Peyer's patch (tissue), 4 donors: ENCODE results near the gene SLC4A2. TPM values are rescaled to one million over a fixed set of nuclear protein-coding genes. Genes with fewer than 3 reads are reported as not detected.

ENCODE experiments used
- DNase-seq, 3 donors: peaks; one replicate each; pipeline ENCODE4 v3.0.0-alpha.2; 2017 to 2019
- H3K27ac ChIP-seq, 4 donors: fragments of 200-600 bp; sonication (generic); one replicate each; pipeline ENCODE4 v1.5.1; 2016 to 2019
- H3K27me3 ChIP-seq, 2 donors: fragments of 200-600 bp; sonication (generic); one replicate each; pipeline ENCODE4 v1.5.1; 2019
- H3K36me3 ChIP-seq, 3 donors: fragments of 200-600 bp; sonication (generic); one replicate each; pipeline ENCODE4 v1.5.1; 2016 to 2019
- H3K4me1 ChIP-seq, 4 donors: fragments of 200-600 bp; sonication (generic); one replicate each; pipeline ENCODE4 v1.5.1; 2016 to 2019
- H3K4me3 ChIP-seq, 4 donors: fragments of 200-600 bp; sonication (generic); 1 replicate in 3 of 4; 2 replicates in 1 of 4; pipeline ENCODE4 v1.5.1; 2016 to 2019; ENCODE audit warnings: mild to moderate bottlenecking in 1 of 4
- H3K9me3 ChIP-seq, 4 donors: fragments of 200-600 bp; sonication (generic); one replicate each; pipeline ENCODE4 v1.5.1; 2016 to 2019; ENCODE audit warnings: mild to moderate bottlenecking in 1 of 4
- POLR2A ChIP-seq, 2 donors: fragments of 450-650 bp; IDR thresholded peaks; one replicate each; pipeline ENCODE4 v1.5.1; 2017; ENCODE audit warnings: antibody characterized with exemption in 2 of 2, mild to moderate bottlenecking in 2 of 2, moderate library complexity in 2 of 2
- total RNA-seq, 4 donors: library from RNA; depleted of rRNA; stranded (reverse); fragments of >200 nt; gene quantifications; one replicate each; pipeline ENCODE4 v1.1.0, GENCODE V29; 2016
- TF ChIP-seq, protein P1 (sequence below), 6 experiments: fragments of 450-650 bp in 4 of 6; fragments of 200-600 bp in 2 of 6; sonication (generic) in 1 of 6; IDR thresholded peaks; one replicate each; pipeline ENCODE4 v1.5.1; 2017 to 2019; ENCODE audit warnings: antibody characterized with exemption in 6 of 6, mild to moderate bottlenecking in 3 of 6, moderate library complexity in 1 of 6

SLC4A2 gene
- total RNA-seq, 4 donors from 2014 or later = 101 to 143 (median 121) TPM

DNA sequence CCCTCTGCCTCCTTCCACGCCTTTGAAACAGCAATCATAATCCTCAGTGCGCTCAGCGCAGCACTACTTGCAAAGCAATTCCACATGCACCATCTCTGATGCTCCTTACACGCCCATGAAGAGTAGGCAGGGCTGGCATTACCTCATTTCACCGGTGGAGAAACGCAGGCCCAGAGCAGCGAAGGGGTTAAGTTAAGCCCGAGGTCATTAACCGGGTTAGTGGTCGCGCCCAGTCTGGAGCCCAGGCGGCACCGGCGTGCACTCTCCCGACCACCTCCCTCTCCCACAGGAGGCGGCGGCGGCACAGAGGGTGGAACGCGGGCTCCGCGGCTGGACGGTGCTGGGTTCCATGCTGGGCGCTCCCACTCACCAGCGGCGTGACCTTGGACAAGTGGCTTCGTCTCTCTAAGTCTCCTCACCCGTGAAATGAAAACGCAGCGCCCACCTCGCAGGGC lies 20.7 kb downstream of the SLC4A2 start:
- peaks cover 3 to 45% (median 34%) of the 10 kb centered on the region in 4 donors for H3K4me1 ChIP-seq
- no peaks in the 10 kb centered on the region for H3K27me3 ChIP-seq
- peak overlapping the region; percentile 95 to 97 (median 96) for H3K27ac ChIP-seq
- peak in 1 of 3 donors; percentile 56 for DNase-seq
- no peak for TF ChIP-seq POLR2A (IDR thresholded peaks at IDR 0.05)
- TF ChIP-seq, protein P1, sequence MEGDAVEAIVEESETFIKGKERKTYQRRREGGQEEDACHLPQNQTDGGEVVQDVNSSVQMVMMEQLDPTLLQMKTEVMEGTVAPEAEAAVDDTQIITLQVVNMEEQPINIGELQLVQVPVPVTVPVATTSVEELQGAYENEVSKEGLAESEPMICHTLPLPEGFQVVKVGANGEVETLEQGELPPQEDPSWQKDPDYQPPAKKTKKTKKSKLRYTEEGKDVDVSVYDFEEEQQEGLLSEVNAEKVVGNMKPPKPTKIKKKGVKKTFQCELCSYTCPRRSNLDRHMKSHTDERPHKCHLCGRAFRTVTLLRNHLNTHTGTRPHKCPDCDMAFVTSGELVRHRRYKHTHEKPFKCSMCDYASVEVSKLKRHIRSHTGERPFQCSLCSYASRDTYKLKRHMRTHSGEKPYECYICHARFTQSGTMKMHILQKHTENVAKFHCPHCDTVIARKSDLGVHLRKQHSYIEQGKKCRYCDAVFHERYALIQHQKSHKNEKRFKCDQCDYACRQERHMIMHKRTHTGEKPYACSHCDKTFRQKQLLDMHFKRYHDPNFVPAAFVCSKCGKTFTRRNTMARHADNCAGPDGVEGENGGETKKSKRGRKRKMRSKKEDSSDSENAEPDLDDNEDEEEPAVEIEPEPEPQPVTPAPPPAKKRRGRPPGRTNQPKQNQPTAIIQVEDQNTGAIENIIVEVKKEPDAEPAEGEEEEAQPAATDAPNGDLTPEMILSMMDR (IDR thresholded peaks at IDR 0.05) = peak in 1 of 6 experiments; percentile 12
- H3K36me3 ChIP-seq = peaks cover 0 to 19% (median 0%) of the 10 kb centered on the region in 3 donors
- peak overlapping the region; percentile 93 to 96 (median 95) for H3K4me3 ChIP-seq
- H3K9me3 ChIP-seq = no peaks in the 10 kb centered on the region

DNA sequence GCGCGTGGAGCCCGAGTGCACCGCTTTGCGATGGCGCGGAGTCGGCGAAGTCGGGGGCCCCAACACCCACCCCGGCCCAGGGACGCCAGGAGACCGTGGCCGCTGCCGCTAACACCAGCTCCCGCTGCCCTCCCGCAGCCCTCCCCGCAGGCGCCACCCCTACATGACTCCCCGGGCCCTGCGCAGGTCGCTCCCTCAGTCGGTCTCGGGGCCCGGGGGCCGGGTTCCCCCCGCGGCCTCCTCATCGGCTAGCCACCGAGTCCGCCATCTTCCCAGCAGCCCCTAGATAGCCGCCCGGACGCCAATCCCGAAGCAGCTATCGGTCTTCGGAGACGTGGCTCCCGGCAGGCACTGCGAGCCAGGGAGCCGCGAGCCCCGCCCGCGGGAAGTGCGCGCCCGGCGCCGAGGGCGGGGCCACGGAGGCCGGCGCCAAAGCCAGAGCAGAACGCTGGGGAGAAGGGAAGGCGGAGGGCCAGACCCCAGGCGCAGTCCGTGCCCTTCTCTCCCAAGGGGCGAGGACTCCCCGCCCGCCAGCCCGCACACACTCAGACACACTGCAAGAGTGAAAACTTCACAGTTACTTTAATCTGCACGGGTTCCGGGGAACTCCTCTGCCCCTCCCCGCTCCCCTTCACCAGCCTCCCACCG lies 21.3 kb downstream of the SLC4A2 start, which contains the start of gene FASTK:
FASTK (minus strand) TSS at position 288 of the 648 bp plus-strand sequence; CDS start at position 245, 43 bp downstream.
- Histone ChIP-seq H3K9me3 (no peaks in the 10 kb centered on the region), H3K4me3 (peak within 1 kb of the TSS; percentile 93 to 96 (median 95)), H3K27me3 (no peaks in the 10 kb centered on the region), H3K36me3 (peaks cover 0 to 14% (median 0%) of the 10 kb centered on the region in 3 donors), H3K27ac (peak within 1 kb of the TSS; percentile 95 to 97 (median 96)), H3K4me1 (peaks cover 3 to 50% (median 34%) of the 10 kb centered on the region in 4 donors)
- peak; percentile 91 to 95 (median 93) for DNase-seq
- peak; percentile 74 to 81 for TF ChIP-seq POLR2A (IDR thresholded peaks at IDR 0.05)
- TF ChIP-seq, protein P1 (IDR thresholded peaks at IDR 0.05) = no peak

DNA sequence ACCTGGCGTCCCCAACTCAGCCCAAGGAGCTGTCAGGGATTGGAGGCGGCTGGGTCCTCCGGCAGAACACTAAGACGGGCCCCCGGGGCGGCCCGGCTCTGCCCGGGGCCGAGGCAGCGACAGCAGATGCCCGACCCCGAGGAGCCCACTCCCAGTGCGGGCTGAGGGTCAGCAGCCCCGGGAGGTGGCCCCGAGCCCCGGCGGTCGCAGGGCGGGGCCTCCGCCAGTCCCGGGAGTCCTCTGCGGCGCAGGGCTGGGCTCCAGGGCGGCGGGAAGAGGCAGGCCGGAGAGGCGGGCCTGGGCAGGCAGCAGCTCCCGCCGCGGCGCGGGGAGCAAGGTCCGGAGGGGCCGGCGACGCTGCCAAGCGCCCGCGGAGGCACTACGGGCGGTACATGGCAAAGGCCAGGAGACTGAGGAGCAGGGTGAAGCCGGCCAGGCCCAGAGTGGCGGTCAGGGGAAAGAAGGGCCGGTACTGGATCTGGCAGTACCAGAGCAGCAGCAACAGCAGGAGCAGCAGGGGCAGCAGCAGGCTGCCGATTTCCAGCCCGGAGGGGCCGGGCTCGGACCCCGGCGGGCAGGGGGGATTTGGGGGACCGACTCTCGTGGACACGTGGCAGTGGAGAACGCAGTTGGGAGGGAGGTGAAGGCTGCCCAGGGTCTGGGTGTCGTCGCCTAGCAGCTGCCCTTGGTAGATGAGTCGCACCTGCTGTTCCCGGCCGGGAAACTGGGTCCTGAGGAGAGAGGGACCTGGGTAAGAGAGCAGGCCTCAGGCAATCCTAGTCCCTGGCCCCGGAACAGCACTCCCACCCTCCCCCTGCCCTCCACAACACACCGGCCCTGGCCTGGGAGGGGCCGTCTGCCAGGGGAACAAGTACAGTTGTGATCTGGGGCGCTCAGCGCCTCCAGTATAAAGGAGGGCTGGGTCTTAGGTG lies 22.0 kb downstream of the SLC4A2 start:
- H3K36me3 ChIP-seq = peaks cover 0 to 8% (median 0%) of the 10 kb centered on the region in 3 donors
- TF ChIP-seq POLR2A (IDR thresholded peaks at IDR 0.05) = peak in 1 of 2 donors; percentile 30
- TF ChIP-seq, protein P1 (IDR thresholded peaks at IDR 0.05) = no peak
- peak in 2 of 3 donors; percentile 65 to 83 for DNase-seq
- H3K4me1 ChIP-seq = peaks cover 3 to 52% (median 34%) of the 10 kb centered on the region in 4 donors
- no peaks in the 10 kb centered on the region for H3K27me3 ChIP-seq
- peak overlapping the region; percentile 93 to 96 (median 95) for H3K4me3 ChIP-seq
- no peaks in the 10 kb centered on the region for H3K9me3 ChIP-seq
- peak overlapping the region; percentile 95 to 97 (median 96) for H3K27ac ChIP-seq

DNA sequence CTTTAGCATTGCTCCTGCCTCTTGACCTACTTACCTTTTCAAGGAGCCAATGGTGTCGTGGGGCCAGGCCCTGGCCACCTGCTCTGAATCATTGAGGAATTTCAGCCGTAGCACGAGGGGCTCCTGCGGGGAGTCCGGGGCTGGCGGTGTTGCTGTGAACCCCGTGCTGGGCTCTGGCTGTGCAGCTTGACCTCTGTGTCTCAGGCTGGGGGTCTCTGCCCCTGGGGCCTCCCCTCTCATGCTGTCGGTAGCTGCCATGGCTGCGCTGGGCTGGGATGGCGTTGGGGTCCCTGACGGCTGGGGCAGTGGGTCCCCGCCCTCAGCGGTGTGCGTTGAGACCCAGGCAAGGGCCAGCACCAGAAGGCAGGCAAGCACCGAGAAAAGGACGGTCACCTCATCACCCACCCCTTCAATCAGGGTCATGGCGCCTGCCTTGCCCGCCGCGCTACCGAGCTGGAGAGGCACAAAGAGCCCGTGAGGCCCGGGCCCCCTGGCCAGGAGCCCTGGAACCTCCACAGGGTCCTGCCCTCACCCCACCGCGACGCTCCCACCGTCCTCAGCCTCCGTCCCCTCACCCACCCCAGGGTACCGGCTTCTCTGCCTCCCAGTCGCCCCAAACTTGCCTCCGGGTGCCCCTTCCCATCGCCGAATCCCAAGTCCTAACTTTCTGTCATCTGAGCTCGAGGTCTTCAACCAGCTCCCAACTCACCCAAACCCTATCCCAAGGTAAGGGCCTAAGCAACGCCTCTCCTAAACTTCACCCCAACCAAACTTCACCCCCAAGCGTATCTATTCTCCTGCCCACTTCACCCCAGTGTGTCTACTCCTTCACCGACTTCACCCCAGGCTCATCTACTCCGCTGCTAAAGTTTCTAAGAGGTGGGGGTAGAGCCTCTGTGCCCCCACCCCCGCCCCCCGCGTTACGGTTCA lies 23.0 kb downstream of the SLC4A2 start:
- H3K4me1 ChIP-seq = peaks cover 3 to 52% (median 37%) of the 10 kb centered on the region in 4 donors
- DNase-seq = peak in 1 of 3 donors; percentile 48
- TF ChIP-seq, protein P1 (IDR thresholded peaks at IDR 0.05) = no peak
- TF ChIP-seq POLR2A (IDR thresholded peaks at IDR 0.05) = no peak

More for the DNA sequence above, 23.0 kb downstream of the SLC4A2 start:
- Histone ChIP-seq H3K27me3 (no peaks in the 10 kb centered on the region), H3K9me3 (no peaks in the 10 kb centered on the region), H3K27ac (peak overlapping the region; percentile 95 to 97 (median 96)), H3K4me3 (peak overlapping the region; percentile 90 to 96 (median 94)), H3K36me3 (no peaks in the 10 kb centered on the region)
